GM18951 (cell line): ENCODE results near the gene BICD2.

Source experiments
- POLR2A ChIP-seq: IDR thresholded peaks from 4 replicates; pipeline ENCODE4 v1.6.1; 2011; ENCODE audit warnings: mild to moderate bottlenecking; ENCODE audit not compliant: insufficient read length, insufficient read depth; ENCODE audit errors: extremely low read depth
- in situ Hi-C: fragments of 300-500 bp; cut with MboI; formaldehyde crosslinking; loops from one replicate; pipeline ENCODE4 v1.12.0; 2022; ENCODE audit warnings: low sequenced_read_pairs, mixed read lengths, inconsistent platforms; ENCODE audit not compliant: unreplicated experiment

BICD2 gene

DNA sequence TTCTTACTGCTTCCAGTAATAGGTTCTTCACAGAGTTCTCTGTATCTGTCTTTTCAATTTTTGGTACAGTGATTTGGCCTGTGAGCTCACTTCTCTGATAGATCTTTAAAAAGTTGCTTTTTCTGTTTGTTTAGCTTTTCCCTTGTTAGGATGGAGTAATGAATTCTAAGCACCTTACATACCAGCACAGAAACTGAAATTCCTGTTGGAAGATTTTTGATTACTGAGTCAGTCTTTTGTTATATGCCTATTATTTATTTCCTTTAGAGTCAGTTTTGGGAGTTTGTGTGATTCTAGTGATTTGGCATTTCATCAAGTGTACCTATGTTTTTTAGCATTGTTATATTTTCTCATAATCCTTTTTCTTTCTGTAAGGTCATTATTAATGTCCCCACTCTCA is 57.1 kb downstream of the BICD2 start:
- TF ChIP-seq POLR2A = no peak
- in situ Hi-C loops = no loop called here

DNA sequence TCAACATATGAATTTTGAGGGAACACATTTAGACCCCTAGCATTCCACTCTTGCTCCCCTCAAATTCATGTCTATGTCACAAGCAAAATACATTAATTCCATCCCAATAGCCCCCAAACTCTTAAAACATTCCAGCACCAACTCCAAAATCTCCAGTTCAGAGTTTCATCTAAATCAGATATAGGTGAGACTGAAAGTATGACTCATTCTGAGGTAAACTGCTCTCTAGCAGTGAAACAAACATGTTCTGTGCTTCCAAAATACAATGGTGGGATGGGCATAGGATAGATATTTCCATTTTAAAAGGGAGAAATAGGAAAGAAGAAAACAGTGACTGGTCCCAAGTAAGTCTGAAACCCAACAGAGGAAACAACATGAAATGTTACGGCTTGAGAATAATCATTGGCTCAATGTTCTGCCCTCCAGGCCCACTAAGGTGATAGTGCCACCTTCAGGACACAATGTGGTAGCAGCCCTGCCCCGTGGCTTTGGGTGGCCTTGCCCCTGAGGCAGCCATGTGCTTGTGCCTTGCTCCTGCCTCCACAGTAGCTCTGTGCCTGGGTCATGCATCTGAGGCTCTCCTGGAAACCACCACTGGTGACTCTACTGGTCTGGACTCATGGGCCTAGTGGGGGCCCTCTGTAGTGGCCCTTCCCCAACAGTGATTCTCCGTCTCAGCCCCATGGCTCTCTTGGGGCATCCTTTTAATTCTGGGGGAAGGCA is 58.3 kb downstream of the BICD2 start:
- TF ChIP-seq POLR2A = no peak
- in situ Hi-C loops = no loop called here

DNA sequence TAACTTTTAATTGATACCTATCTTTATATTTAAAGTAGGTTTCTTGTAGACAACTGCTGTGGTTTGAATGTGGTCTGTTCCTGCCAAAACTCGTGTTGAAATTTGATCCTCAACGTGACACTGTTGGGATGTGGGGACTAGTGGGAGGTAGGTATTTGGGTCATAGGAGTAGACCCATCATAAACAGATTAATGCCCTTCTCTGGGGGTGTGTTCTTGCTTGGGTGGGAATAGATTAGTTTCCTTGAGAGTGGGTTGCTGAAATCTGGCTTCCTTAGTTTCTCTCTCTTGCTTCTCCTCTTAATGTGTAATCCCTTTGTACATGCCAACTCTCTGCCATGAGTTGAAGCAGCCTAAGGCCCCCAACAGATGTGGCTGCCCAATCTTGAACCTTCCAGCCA is 60.1 kb downstream of the BICD2 start:
- TF ChIP-seq POLR2A = no peak
- in situ Hi-C loops = no loop called here

DNA sequence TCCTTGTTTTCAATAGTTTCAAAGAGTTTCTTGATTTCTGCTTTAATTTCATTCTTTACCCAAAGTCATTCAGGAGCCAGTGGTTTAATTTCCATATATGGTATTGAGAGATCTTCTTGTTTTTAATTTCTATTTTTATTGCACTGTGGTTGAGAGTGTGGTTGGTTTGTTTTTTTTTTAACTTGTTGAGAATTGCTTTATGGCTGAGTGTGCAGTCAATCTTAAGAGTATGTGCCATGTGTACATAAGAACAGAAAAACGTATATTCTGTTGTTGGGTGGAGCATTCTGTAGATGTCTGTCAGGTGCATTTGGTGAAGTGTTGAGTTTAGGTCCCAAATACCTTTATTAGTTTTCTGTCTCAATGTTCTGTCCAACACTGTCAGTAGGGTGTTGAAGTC is 68.0 kb downstream of the BICD2 start:
- no peak for TF ChIP-seq POLR2A
- in situ Hi-C loops = no loop called here

DNA sequence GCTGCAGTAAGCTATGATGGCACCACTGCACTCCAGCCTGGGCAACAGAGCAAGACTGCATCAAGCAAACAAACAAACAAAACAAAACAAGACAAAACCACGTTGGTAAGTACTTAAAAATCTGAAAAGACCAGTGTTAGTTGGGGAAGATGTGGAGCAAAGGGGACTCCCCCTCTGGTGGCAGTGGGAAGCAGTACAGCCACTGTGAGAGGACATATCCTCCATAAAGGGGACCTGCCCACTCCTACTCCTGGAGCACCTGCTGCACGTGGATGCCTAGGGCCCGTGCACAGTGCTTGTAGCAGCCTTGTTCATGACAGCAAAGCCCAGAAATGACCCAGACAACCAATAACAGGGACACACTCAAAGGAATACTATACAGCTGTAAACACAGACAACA is 77.7 kb downstream of the BICD2 start:
- in situ Hi-C loops = no loop called here
- no peak for TF ChIP-seq POLR2A

DNA sequence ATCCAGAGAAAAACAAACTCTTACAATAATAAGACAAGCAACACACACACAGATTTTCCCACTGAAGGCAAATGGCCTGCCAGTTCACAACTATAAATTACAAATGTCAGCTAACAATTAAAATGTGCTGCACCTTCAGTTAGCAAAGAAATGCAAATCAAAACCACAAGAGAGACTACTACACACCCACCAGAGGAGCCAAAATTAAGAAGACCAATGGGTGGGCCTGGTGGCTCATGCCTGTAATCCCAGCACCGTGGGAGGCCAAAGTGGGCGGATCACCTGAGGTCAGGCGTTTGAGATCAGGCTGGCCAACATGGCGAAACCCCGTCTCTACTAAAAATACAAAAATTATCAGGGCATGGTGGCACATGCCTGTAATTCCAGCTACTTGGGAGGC is 79.6 kb downstream of the BICD2 start:
- in situ Hi-C loops = no loop called here
- no peak for TF ChIP-seq POLR2A

DNA sequence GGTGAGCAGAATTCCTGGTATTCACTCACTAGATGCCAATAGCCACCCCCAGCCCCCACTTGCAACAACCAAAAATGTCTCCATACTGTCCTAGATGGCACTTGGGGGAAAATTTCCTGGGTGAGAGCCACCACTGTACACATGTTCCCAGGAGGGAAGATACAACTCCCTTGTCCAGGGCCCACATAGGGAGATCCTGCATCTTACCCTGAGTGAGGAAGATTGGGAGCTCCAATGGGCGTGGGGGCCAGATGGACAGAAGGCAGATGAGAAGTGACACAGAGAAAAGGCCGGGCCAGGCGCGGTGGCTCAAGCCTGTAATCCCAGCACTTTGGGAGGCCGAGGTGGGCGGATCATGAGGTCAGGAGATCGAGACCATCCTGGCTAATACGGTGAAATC is 82.4 kb downstream of the BICD2 start:
- no peak for TF ChIP-seq POLR2A
- in situ Hi-C loops = no loop called here

DNA sequence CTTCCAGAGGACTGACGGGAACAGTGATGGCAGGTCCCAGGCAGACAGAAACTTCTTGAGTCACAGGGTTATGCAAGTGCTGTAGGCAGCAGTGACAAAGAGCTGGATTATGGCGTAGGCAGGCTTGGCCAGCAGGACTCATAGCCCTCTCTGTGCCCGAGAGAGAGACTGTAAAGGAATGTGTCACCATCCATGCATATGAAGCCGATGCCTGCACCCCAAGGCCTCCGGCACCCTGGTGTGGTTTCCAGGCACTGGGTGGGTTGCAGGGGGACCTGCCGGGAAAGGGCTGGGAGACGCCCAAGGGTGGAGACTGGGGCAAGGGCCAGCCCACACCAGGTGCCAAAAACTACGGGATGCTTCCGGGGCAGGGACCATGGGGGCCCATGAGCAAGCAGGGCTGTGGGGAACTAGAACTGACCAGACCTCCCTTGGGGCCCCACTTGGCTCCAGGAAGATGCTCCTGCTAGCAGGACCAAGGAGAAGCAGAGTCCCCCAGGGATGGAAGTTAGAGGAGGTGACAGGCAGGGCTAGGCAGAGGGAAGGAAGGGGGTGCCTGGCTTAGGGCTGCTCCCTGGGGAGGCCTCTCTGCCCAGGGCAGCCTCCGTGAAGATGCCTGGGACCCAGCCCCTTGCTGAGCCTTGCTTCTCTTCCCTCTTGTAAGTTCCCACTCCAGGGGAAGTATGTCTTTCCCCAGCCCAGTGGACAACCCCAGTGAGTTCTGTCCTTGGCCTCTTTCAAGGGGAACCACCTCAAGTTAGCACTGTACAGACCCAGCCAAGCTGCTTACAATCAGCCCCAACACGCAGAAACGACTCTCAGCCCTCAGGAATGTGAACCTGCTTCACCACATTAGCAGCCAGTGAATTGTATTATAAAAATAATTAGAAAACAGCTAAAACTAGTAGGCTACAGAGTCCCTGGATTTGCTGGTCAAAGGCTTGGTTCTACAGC is 84.2 kb downstream of the BICD2 start:
- in situ Hi-C loops = no loop called here
- TF ChIP-seq POLR2A = no peak

DNA sequence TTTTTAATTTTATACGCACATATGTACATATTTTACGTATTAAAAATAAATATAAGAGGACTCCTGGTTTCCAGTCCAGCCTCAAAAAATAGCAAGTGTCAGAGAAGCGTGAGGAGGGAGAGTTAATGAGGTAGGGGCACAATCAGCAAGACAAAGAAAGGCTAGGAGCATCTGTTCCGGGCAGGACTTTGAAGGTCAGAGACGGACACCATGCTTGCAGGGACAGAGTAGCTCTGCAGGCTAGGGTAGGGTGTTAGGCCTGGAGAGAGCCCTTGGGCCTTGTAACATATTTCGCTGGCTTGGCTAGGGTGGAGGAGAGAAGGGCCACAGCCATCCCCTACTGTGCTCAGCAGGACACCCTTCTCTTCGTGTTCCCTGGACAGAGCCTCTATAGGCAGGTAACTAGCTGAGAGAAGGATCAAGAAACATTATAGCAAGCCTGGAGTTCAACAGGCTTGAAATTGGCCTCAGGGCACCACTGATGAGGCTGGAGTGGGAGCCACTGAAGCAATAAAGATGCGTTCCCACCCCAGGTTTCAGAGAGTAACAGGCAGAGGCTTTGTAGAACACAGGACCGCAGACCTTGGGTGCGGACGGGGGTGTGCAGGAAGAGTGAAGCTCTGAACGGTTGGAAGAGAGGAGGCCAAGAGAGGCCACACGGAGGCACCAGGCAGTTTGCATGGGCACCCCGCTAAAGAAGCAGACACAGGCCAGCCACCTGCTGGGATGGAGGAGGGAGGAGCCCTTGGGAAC is 85.0 kb downstream of the BICD2 start:
- in situ Hi-C loops = no loop called here
- no peak for TF ChIP-seq POLR2A

DNA sequence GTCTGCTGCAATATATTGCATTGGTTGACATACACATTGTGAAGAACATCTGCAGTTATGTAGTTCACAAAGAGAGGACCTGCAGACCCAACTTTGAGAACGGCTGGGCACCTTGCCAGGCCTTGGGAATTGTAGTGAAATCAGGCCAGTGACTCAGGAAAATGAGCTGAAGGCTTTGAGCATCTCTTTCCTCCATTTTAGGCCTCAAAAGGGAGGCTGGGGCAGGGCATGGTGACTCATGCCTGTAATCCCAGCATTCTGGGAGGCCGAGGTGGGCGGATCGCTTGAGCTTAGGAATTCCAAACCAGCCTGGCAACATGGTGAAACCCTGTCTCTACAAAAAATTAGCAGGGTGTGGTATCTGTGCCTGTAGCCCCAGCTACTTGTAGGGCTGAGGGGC is 93.3 kb downstream of the BICD2 start:
- no peak for TF ChIP-seq POLR2A
- in situ Hi-C loops = no loop called here

DNA sequence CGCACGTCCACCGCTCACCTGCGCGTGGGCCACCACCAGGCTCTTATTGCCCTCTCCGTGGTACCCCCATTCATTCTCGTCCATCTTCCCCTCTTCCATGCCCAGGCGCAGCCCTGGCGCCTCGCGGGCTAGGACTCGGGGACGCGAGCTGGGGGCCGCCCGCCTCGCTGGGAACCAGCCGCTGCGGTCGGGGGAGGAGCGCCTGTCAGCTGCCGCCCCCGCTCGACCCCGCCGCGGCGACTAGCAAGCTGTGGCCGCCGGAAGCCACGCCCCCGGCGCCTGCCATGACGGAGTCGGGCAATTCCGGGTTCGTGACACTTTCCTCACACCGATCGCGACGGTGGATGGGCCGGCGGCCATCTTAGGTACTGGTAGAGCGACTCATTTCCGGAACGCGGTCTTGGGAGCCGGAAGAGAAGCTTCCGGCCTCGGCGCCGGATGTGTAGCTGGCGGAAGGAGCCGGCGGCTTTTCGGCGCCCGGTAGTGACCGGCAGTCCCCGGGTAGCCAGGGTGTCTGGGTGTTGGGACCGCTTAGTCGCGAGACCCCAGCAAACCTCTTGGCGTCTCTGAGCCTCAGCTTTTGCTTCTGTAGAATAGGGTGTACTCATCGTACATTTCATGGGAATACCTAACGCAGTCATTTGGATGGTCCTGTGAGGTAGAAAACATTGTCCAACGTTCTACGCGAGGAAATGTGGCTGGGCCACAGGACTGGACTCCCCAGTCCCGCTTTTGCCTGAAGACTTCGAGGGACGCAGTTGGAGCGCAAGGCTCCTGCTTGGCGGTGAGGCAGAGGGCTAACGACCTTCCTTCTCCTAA is 94.5 kb downstream of the BICD2 start, which contains the start of gene IPPK:
IPPK (minus strand) TSS at position 242 of the 819 bp plus-strand sequence; CDS start at position 99, 143 bp downstream.
- peak; percentile 92 for TF ChIP-seq POLR2A
- in situ Hi-C loops = no loop called here

DNA sequence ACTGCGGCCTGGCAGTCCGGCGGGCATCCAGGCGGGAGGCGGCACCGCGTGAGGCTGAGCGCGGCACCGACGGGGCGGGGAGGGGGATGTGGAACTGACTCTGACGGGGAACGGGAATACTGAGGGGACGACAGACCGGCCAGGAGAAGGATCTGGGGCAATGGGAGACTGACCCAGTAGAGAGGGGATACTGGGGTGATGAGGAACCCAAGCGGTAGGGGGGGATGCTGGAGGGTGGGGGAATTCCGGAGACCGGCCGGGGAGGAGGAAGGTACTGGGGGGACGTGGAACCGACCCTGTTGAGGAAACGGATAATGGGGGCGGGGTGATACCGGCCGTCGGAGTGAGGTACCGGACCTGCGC is 95.1 kb downstream of the BICD2 start:
- no peak for TF ChIP-seq POLR2A
- in situ Hi-C loops = no loop called here
